HepG2 (cell line): ENCODE results near the gene WBP1. TPM values are rescaled to one million over a fixed set of nuclear protein-coding genes. Genes with fewer than 3 reads are reported as not detected.

ENCODE experiments used
- ATAC-seq: fragments of 200-7000 bp; cut with Tn5 transposase; 3 replicates; pipeline ENCODE4 v1.9.1; 2020; ENCODE audit warnings: mild to moderate bottlenecking, moderate library complexity
- BruUV-seq: library from RNA; stranded (reverse); fragments of 400-500 nt; replicated peaks from 2 replicates; lab custom pipeline; 2021; lab: Mats Ljungman, UMichigan
- CTCF ChIA-PET: fragments of 300-600 bp; formaldehyde crosslinking; extraction: SDS; loops from one replicate; lab custom pipeline; 2021; ENCODE audit warnings: low total read pairs, inconsistent platforms, low intra/inter-chr PET ratio; lab: Yijun Ruan, JAX
- POLR2A ChIA-PET: fragments of 350-600 bp; sonication (Branson Sonifier 250); formaldehyde crosslinking; loops from one replicate; lab custom pipeline; 2020; ENCODE audit warnings: antibody characterized with exemption, inconsistent platforms; lab: Yijun Ruan, JAX
- DNase-seq: peaks from one replicate; pipeline ENCODE4 v3.0.0-alpha.2; 2015; ENCODE audit warnings: low spot score
- FAIRE-seq: peaks from 3 replicates; lab custom pipeline; 2011; peaks lifted over from hg19 to GRCh38; lab: Jason Lieb, UNC
- H2AFZ ChIP-seq: one replicate; pipeline ENCODE4 v1.6.1; 2011; ENCODE audit warnings: low read length, inconsistent platforms
- H3K27ac ChIP-seq: fragments of 300-600 bp; 3 replicates; pipeline ENCODE4 v1.8.0; 2011; ENCODE audit warnings: mixed run types, mild to moderate bottlenecking, mixed read lengths, low read length, inconsistent platforms; ENCODE audit not compliant: insufficient read depth; ENCODE audit errors: extremely low read length
- H3K27me3 ChIP-seq, 2 experiments: fragments of 200-600 bp in 1 of 2; 2 replicates in 1 of 2; 3 replicates in 1 of 2; pipeline versions ENCODE4 v1.6.0 to v1.8.0; 2011; ENCODE audit warnings: low read length in 2 of 2, mild to moderate bottlenecking in 2 of 2, moderate library complexity in 2 of 2, inconsistent platforms in 1 of 2; ENCODE audit not compliant: insufficient read depth in 2 of 2, control insufficient read depth in 1 of 2
- H3K36me3 ChIP-seq, 2 experiments: fragments of 200-600 bp in 1 of 2; replicated peaks in 1 of 2; 2 replicates in 1 of 2; 3 replicates in 1 of 2; pipeline versions ENCODE4 v1.5.1 to v1.8.0; 2011; ENCODE audit warnings: low read length in 2 of 2, inconsistent platforms in 1 of 2; ENCODE audit not compliant: insufficient read depth in 2 of 2, control insufficient read depth in 1 of 2
- H3K4me1 ChIP-seq: 2 replicates; pipeline ENCODE4 v1.5.1; 2012; ENCODE audit warnings: low read length, inconsistent platforms; ENCODE audit not compliant: insufficient read depth
- H3K4me2 ChIP-seq: 2 replicates; pipeline ENCODE4 v1.6.0; 2011; ENCODE audit warnings: low read depth, low read length, inconsistent platforms
- H3K4me3 ChIP-seq, 3 experiments: fragments of 200-600 bp in 1 of 3; sonication (generic), shearing (Covaris generic) in 1 of 3; replicated peaks in 1 of 3; 2 replicates each; pipeline ENCODE4 v1.5.1; 2011 to 2016; ENCODE audit warnings: low read length in 3 of 3, inconsistent platforms in 2 of 3, low read depth in 2 of 3, mild to moderate bottlenecking in 2 of 3, control low read depth in 1 of 3, mixed read lengths in 1 of 3; ENCODE audit not compliant: insufficient read depth in 1 of 3
- H3K79me2 ChIP-seq: one replicate; pipeline ENCODE4 v1.6.1; 2011; ENCODE audit warnings: low read length, inconsistent platforms; ENCODE audit not compliant: insufficient read depth
- H3K9ac ChIP-seq: 2 replicates; pipeline ENCODE4 v1.6.0; 2011; ENCODE audit warnings: mild to moderate bottlenecking, low read depth, low read length, inconsistent platforms; ENCODE audit not compliant: insufficient read depth
- H3K9me3 ChIP-seq: 2 replicates; pipeline ENCODE4 v1.5.1; 2012; ENCODE audit warnings: mild to moderate bottlenecking, low read length
- H4K20me1 ChIP-seq: 2 replicates; pipeline ENCODE4 v1.6.0; 2011; ENCODE audit warnings: inconsistent platforms, mild to moderate bottlenecking, low read length, moderate library complexity; ENCODE audit not compliant: insufficient read depth
- FOXP1 ChIP-seq, 2 experiments: fragments of 450-650 bp in 1 of 2; IDR thresholded peaks; 2 replicates each; pipeline ENCODE4 v1.6.1; 2017 to 2018; ENCODE audit warnings: antibody characterized with exemption in 1 of 2
- GABPA ChIP-seq, 2 experiments: IDR thresholded peaks; 2 replicates each; pipeline ENCODE4 v1.6.1; 2011 to 2016; ENCODE audit warnings: low read depth in 2 of 2, low read length in 1 of 2, missing biosample characterization in 1 of 2, missing genetic modification characterization in 1 of 2
- POLR2A ChIP-seq, 2 experiments: IDR thresholded peaks; 2 replicates each; pipeline ENCODE4 v1.6.1; 2011; ENCODE audit warnings: low read depth in 2 of 2, low read length in 2 of 2, mild to moderate bottlenecking in 1 of 2, moderate library complexity in 1 of 2; ENCODE audit not compliant: insufficient read depth in 1 of 2
- POLR2AphosphoS5 ChIP-seq: IDR thresholded peaks from 2 replicates; pipeline ENCODE4 v1.6.1; 2012; ENCODE audit warnings: low read depth, low read length
- SAP130 ChIP-seq: IDR thresholded peaks from 2 replicates; pipeline ENCODE4 v1.6.1; 2016; ENCODE audit warnings: low read depth
- TBX3 ChIP-seq: fragments of 450-650 bp; IDR thresholded peaks from 2 replicates; pipeline ENCODE4 v1.6.1; 2017; ENCODE audit warnings: antibody characterized with exemption, mild to moderate bottlenecking, inconsistent platforms, borderline replicate concordance
- TRIM24 ChIP-seq: sonication (generic); formaldehyde crosslinking; IDR thresholded peaks from 2 replicates; pipeline ENCODE4 v1.8.0; 2022; ENCODE audit warnings: mild to moderate bottlenecking, missing genetic modification reagents
- WGBS: methylation state at CpG from one replicate; pipeline ENCODE4 v1.1.6; 2017; ENCODE audit warnings: low lambda C conversion rate; 5-methylcytosine and 5-hydroxymethylcytosine counted together
- in situ Hi-C: cut with HindIII; loops from 2 replicates; pipeline ENCODE4 v1.10.0; 2017; ENCODE audit warnings: low pct_unique_long_range_greater_than_20kb; ENCODE audit not compliant: extremely low pct_ligation_motif_present
- intact Hi-C: fragments of 100-400 bp; cut with micrococcal nuclease; formaldehyde crosslinking; loops from one replicate; pipeline ENCODE4 v1.10.0; 2022; ENCODE audit not compliant: unreplicated experiment
- polyA plus RNA-seq, 8 experiments: library from polyadenylated mRNA; depleted of rRNA in 3 of 8; stranded (reverse) in 7 of 8; unstranded in 1 of 8; fragments of >200 nt; fragmentation: Illumina TruSeq in 4 of 8; extraction: Trizol in 4 of 8; gene quantifications; 2 replicates each; pipeline versions ENCODE4 v1.2.1 to v1.2.3, GENCODE V29; 2011 to 2016; ENCODE audit warnings: low read depth in 4 of 8, missing spikeins in 1 of 8, mixed read lengths in 1 of 8; ENCODE audit not compliant: insufficient read depth in 1 of 8
- total RNA-seq, 5 experiments: library from RNA; depleted of rRNA; stranded (reverse); fragments of >200 nt; fragmentation: Illumina TruSeq; extraction: Trizol; gene quantifications; 2 replicates each; pipeline ENCODE4 v1.2.3, GENCODE V29; 2016; ENCODE audit warnings: low read depth in 1 of 5

Gene WBP1
- total and polyA plus RNA-seq, 2 of the 13 experiments (the other 11 are each of a cell fraction or from before 2014, with no cell fraction given) = 38.8 to 85.7 TPM

DNA sequence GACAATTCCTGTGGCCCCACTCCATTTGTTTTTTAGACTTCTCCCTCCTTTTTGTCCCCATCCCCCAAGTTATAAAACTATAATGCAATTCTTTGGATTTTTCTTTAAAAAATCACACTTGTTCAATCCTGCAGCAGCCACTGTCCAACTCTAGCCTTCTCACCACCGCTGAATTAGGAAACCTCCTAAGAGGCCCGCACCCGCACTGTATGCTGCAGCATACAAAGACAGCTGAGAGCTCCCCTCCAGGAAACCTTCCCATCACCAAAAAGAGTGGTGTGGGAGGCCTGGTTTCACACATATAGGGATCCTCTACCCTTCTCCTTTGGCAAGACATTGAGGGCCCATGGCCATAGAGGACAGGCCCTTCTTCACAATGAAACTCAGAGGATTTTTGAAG lies 46.4 kb downstream of the WBP1 start:
- BruUV-seq = no TSS peak
- ChIA-PET CTCF (interaction anchor here (2.9 kb wide), 1 partner anchor 21 kb away, joined by 20 read pairs; the partner anchor contains the start of genes CCDC142 and TTC31), POLR2A (interaction anchor here (0.8 to 16.5 kb wide), 15 partner anchors 8 to 75 kb away, joined by 3 to 795 read pairs (median 18); partner anchors contain the start of genes AUP1, CCDC142, DQX1 and HTRA2)
- intact Hi-C loops = no loop called here
- FAIRE-seq (no peak), DNase-seq (no peak), ATAC-seq (no peak)
- peak overlapping the region; percentile 67 to 86 (median 82) for H3K4me3 ChIP-seq
- H4K20me1 ChIP-seq = no peaks in the 10 kb centered on the region
- H3K9ac ChIP-seq = peak overlapping the region; percentile 83; the same call in 1 of the 2 replicates
- peak overlapping the region; percentile 92 for H3K4me2 ChIP-seq
- 68% methylated on average over 3 of the region's 3 CpGs for WGBS
- peak overlapping the region; percentile 11 for H3K27ac ChIP-seq
- H3K27me3 ChIP-seq = no peaks in the 10 kb centered on the region; a peak in 1 of 5 replicates
- peaks cover 68% of the 10 kb centered on the region for H3K4me1 ChIP-seq
- H3K36me3 ChIP-seq = no peaks in the 10 kb centered on the region; a peak in 3 of 5 replicates
- peaks cover 51% of the 10 kb centered on the region for H3K79me2 ChIP-seq
- no peaks in the 10 kb centered on the region for H3K9me3 ChIP-seq
- TF ChIP-seq GABPA (IDR thresholded peaks at IDR 0.05; ENCODE audit: low read depth, low read length) (no peak), GABPA (CRISPR knock-in tag; IDR thresholded peaks at IDR 0.05; ENCODE audit: low read depth) (no peak), TRIM24 (no peak), TBX3 (no peak), POLR2A (IDR thresholded peaks at IDR 0.05; ENCODE audit: insufficient read depth in 1 of 2, low read depth in 2 of 2, low read length in 2 of 2) (peak in 1 of 2 experiments; percentile 5; a peak in 1 of 4 replicates), SAP130 (CRISPR knock-in tag) (0 out of 2 replicates have a peak, but pooled peaks have one; percentile 9), FOXP1 (IDR thresholded peaks at IDR 0.05) (no peak), FOXP1 (CRISPR knock-in tag; IDR thresholded peaks at IDR 0.05) (no peak), POLR2AphosphoS5 (peak; percentile 39)
- H2AFZ ChIP-seq = no peak overlapping the region
- in situ Hi-C loops = no loop called here
